ENCODE results near the gene COL10A1.

COL10A1 gene

DNA sequence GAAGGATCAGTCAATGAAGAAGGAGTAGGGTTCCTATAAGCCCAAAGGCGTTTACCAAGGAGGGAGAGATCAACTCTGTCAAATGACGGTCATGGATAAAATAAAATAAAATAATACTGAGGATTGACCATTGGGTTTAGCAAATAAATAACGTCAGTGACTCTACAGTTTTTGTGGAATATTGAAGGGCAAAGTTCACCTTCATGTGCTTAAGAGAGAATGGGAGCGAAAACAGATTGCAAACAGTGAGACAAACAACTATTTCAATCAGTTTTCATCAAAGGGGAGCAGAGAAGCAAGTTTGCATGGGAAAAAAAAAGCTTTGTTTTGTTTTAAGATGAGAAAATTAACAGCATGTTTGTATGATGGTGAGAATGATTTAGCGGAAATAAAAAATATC, 42.9 kb downstream of the COL10A1 start:
- no peak for DNase-seq (ENCODE audit: low read depth in 2 of 2)

- no peak for DNase-seq (ENCODE audit: low read depth in 2 of 2)
Measured at GRCh38 chr6:116078945-116079344, 47.0 kb downstream of the COL10A1 start.

DNA sequence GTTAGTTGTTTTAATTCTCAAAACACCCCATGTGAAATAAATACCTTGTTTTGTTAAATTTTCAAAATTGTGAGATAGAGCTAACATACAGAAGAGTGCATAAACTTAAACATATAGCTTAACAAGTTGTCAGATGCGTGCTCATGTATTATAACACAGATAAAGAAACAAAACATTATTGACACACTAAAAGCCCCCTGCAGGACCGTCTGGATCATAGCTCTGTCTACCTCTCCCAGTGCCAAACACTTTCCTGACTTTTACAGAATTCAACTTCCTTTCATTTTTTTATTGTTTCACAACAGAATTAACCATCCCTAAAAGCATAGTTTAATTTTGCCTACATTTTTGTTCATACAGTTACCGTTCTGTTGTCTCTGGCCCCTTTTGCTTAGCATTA, 47.4 kb downstream of the COL10A1 start:
- no peak for DNase-seq (ENCODE audit: low read depth in 2 of 2)

DNA sequence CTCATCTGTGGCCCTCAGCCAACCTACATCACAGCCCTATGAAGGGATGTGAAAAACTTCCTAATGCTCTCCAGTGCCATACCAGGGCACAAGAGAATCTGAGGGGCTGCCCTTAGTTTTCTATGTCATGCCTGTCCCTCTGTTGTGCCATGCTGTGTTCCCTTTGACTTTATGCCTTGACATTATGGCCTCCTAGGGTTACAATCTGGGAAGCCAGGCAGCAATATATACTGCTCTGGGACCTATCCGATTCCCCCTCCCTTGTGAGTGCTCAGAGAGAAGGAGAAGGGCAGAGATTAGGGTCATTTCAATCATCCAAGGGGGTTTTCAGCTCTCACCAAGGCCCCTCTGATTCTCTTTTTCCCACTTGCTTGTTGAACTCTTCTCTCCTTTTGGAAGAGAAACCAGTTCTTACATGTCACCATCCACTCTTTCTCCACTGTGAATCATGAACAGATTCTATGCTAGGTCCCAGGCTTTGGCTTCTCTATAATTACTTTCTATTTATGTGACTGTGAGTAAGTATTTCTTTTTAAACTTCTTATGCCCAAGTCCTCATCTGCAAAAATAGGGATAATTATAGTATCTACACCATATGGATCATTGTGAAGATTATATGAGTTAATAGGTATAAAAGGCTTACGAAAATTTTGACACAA, 51.1 kb downstream of the COL10A1 start:
- no peak for DNase-seq (ENCODE audit: low read depth in 2 of 2)

GRCh38 chr6:116073765-116074440, 52.0 kb downstream of the COL10A1 start:
- no peak for DNase-seq (ENCODE audit: low read depth in 2 of 2)

DNA sequence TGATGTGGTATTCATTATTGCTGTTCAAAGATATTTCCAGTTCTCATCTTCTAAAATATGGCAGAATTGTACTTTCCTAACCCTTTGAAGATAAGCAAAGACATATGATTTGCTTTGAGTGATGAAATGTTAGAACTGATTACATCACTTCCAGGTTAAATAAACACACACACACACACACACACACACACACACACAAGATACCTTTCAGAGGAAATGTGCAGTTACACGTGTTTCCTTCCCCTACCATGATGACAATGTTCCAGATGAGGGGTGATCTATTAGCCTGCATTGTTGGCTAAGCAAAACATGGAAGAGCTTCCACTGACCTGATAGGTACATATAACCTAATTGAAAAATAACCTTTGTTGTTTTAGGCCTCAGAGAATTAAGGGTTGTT, 53.6 kb downstream of the COL10A1 start:
- DNase-seq (ENCODE audit: low read depth in 2 of 2) = no peak

DNA sequence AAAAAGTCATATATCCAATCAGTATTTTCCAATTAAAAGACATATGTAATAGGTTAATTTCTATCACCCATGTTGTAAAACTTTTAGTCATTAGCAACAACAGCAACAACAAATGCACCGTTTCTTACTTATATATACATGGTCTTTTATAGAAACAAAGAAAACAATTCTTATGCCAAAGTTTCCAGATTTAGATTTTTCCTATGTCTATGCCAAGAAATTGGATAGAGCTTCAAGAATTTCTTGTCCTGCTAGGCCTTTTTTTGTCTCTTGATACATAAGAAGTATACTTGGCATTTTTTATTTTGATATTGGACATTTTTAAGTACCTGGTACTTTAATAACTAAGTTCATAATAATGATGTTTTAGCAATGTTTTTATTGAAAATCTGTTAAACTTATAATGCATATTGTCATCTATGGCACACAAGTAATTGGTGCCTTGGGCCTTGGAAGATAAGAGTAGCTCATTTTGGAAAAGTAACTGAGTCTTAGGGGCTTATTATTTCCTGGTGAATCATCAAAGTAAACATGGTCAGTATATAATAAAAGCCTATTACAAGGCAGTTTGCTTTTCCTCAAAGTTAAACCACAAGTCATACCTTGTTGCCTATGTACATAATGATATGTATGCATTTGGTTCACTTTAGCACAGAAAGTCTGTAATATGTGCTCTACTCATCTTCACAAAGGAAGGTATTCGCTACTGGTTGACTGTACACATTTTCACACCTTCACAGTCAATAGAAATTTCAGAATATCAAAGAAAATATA, 55.1 kb downstream of the COL10A1 start:
- DNase-seq (ENCODE audit: low read depth in 2 of 2) = no peak

- no peak for DNase-seq (ENCODE audit: low read depth in 2 of 2)
Measured at GRCh38 chr6:116070101-116070500, 55.8 kb downstream of the COL10A1 start.

Measured in stimulated activated CD8-positive, alpha-beta memory T cell treated with anti-CD3 and anti-CD28 coated beads, Interleukin-2, amount 100 ng/mL, for 48 hours (primary cell).